ENCODE results near the gene DMRT2. TPM values are rescaled to one million over a fixed set of nuclear protein-coding genes. Genes with fewer than 3 reads are reported as not detected.

The DMRT2 gene
- total and polyA plus RNA-seq, 12 donors = 0.11 to 1.3 (median 0.27) TPM; not detected in 8

- Histone ChIP-seq H3K27ac (no peak overlapping the region), H3K4me3 (no peak overlapping the region), H3K4me1 (replicated peaks in 1 of 2) (no peaks in the 10 kb centered on the region), H3K27me3 (no peaks in the 10 kb centered on the region), H3K9me3 (replicated peaks in 1 of 3) (no peaks in the 10 kb centered on the region), H3K36me3 (replicated peaks in 1 of 2) (no peaks in the 10 kb centered on the region)
- intact Hi-C loops (cut with DNase I) = no loop called here
- WGBS, 4 donors = 54 to 67% (median 63%) methylated on average over 7 of the region's 7 CpGs
- no peak for DNase-seq
- TF ChIP-seq POLR2A (IDR thresholded peaks at IDR 0.05) (no peak), CTCF (IDR thresholded peaks at IDR 0.05) (no peak)
These were observed 51.9 kb downstream of the DMRT2 start for GRCh38 chr9:1101846-1102641.

- TF ChIP-seq POLR2A (IDR thresholded peaks at IDR 0.05) (no peak), CTCF (IDR thresholded peaks at IDR 0.05) (no peak)
- WGBS, 4 donors = 25 to 43% (median 30%) methylated on average over 2 of the region's 2 CpGs
These were observed 52.4 kb downstream of the DMRT2 start for GRCh38 chr9:1102642-1102970.

More at GRCh38 chr9:1102642-1102970, 52.4 kb downstream of the DMRT2 start:
- no peak overlapping the region for H3K4me3 ChIP-seq
- H3K9me3 ChIP-seq (replicated peaks in 1 of 3) = no peaks in the 10 kb centered on the region
- H3K27me3 ChIP-seq = no peaks in the 10 kb centered on the region
- no peak for DNase-seq
- no peaks in the 10 kb centered on the region for H3K36me3 ChIP-seq (replicated peaks in 1 of 2)
- intact Hi-C loops (cut with DNase I) = no loop called here
- H3K27ac ChIP-seq = no peak overlapping the region
- no peaks in the 10 kb centered on the region for H3K4me1 ChIP-seq (replicated peaks in 1 of 2)

Small RNAs within 50 kb of the gene (small RNA-seq; reads per million reads assigned to genes)
- 0 reads per million in 2 donors for gene RNU6-1073P

Other genes with a start within 250 kb of the DMRT2 start
- 1 to 10 TPM in 1 of 9 donors, not detected in 8; 9.2 TPM for gene DMRT1, start 208.7 kb upstream of the DMRT2 start, total RNA-seq
- gene DMRT1, start 208.7 kb upstream of the DMRT2 start, polyA plus RNA-seq = not detected
- gene DMRT3, start 73.7 kb upstream of the DMRT2 start, total RNA-seq = not detected
- gene DMRT3, start 73.7 kb upstream of the DMRT2 start, polyA plus RNA-seq = under 1 TPM in 1 of 3 donors, not detected in 2; 0.07 TPM